Neural progenitor cell (in vitro differentiated cells): ENCODE measurements around the gene CCDC91. TPM values are rescaled to one million over a fixed set of nuclear protein-coding genes. Genes with fewer than 3 reads are reported as not detected.

Experiments
- DNase-seq: peaks from one replicate; pipeline ENCODE4 v3.0.0-alpha.2; 2016; ENCODE audit warnings: low spot score
- H2AFZ ChIP-seq: fragments of 200-600 bp; sonication (generic); replicated peaks from 2 replicates; pipeline ENCODE4 v1.6.1; 2016; ENCODE audit warnings: antibody characterized with exemption
- H3F3A ChIP-seq: fragments of 200-600 bp; sonication (generic); 2 replicates; pipeline ENCODE4 v1.6.1; 2016; ENCODE audit warnings: antibody characterized with exemption, low read depth
- H3K27ac ChIP-seq: fragments of 200-600 bp; sonication (generic); 2 replicates; pipeline ENCODE4 v1.5.1; 2016; ENCODE audit warnings: mild to moderate bottlenecking
- H3K27me3 ChIP-seq: fragments of 200-600 bp; sonication (generic); 2 replicates; pipeline ENCODE4 v1.6.1; 2016; ENCODE audit warnings: mild to moderate bottlenecking, moderate library complexity
- H3K36me3 ChIP-seq: fragments of 200-600 bp; sonication (generic); 2 replicates; pipeline ENCODE4 v1.5.1; 2016
- H3K4me1 ChIP-seq: fragments of 200-600 bp; sonication (generic); 2 replicates; pipeline ENCODE4 v1.6.1; 2016; ENCODE audit warnings: mixed run types
- H3K4me2 ChIP-seq: fragments of 200-600 bp; sonication (generic); 2 replicates; pipeline ENCODE4 v1.6.1; 2016
- H3K4me3 ChIP-seq: fragments of 200-600 bp; sonication (generic); 2 replicates; pipeline ENCODE4 v1.5.1; 2016
- H3K79me2 ChIP-seq: fragments of 200-600 bp; sonication (generic); 2 replicates; pipeline ENCODE4 v1.6.1; 2016; ENCODE audit warnings: low read depth
- H3K9ac ChIP-seq: fragments of 200-600 bp; sonication (generic); 2 replicates; pipeline ENCODE4 v1.6.1; 2016
- H3K9me3 ChIP-seq: fragments of 200-600 bp; sonication (generic); 2 replicates; pipeline ENCODE4 v1.5.1; 2016; ENCODE audit warnings: low read depth
- H4K20me1 ChIP-seq: fragments of 200-600 bp; sonication (generic); 2 replicates; pipeline ENCODE4 v1.6.1; 2016; ENCODE audit warnings: low read depth
- H3K27ac Mint-ChIP-seq: 3 replicates; pipeline ENCODE4 v1.8.0; 2021; ENCODE audit warnings: mixed read lengths
- H3K27me3 Mint-ChIP-seq: 2 replicates; pipeline ENCODE4 v1.8.0; 2022; ENCODE audit warnings: low read depth, mild to moderate bottlenecking, inconsistent platforms, moderate library complexity, mixed read lengths; ENCODE audit not compliant: insufficient read depth
- H3K36me3 Mint-ChIP-seq: 3 replicates; pipeline ENCODE4 v1.8.0; 2021; ENCODE audit warnings: mixed read lengths
- H3K4me1 Mint-ChIP-seq: 3 replicates; pipeline ENCODE4 v1.8.0; 2021; ENCODE audit warnings: mixed read lengths
- H3K4me3 Mint-ChIP-seq: 3 replicates; pipeline ENCODE4 v1.8.0; 2021; ENCODE audit warnings: mild to moderate bottlenecking, moderate library complexity, mixed read lengths
- H3K9me3 Mint-ChIP-seq: 3 replicates; pipeline ENCODE4 v1.8.0; 2020; ENCODE audit warnings: mixed read lengths
- CTCF ChIP-seq: fragments of 200-600 bp; sonication (generic); IDR thresholded peaks from 2 replicates; pipeline ENCODE4 v1.5.1; 2017; ENCODE audit warnings: antibody characterized with exemption, mild to moderate bottlenecking
- EZH2 ChIP-seq: fragments of 200-600 bp; sonication (generic); IDR thresholded peaks from 2 replicates; pipeline ENCODE4 v1.6.1; 2017; ENCODE audit warnings: antibody characterized with exemption, mild to moderate bottlenecking, moderate library complexity
- EZH2phosphoT487 ChIP-seq: fragments of 200-600 bp; sonication (generic); IDR thresholded peaks from 2 replicates; pipeline ENCODE4 v1.6.1; 2017; ENCODE audit warnings: antibody characterized with exemption
- total RNA-seq: library from RNA; depleted of rRNA; stranded (reverse); fragments of >200 nt; gene quantifications from 2 replicates; pipeline ENCODE4 v1.2.3, GENCODE V29; 2015; ENCODE audit warnings: low replicate concordance

The CCDC91 gene
- total RNA-seq, 1 donor from 2014 or later: 35.8 TPM

- Histone ChIP-seq H4K20me1 (no peaks in the 10 kb centered on the region), H3K27ac (no peak overlapping the region), H3K27me3 (no peaks in the 10 kb centered on the region), H3K9ac (no peak overlapping the region), H3K4me2 (no peak overlapping the region), H3K9me3 (no peaks in the 10 kb centered on the region), H3F3A (no peaks in the 10 kb centered on the region), H3K4me1 (no peaks in the 10 kb centered on the region), H3K79me2 (no peaks in the 10 kb centered on the region), H3K36me3 (no peaks in the 10 kb centered on the region), H2AFZ (no peak overlapping the region), H3K4me3 (no peak overlapping the region)
- Mint-ChIP-seq H3K4me3 (no peak overlapping the region), H3K36me3 (no peaks in the 10 kb centered on the region), H3K27ac (no peak overlapping the region), H3K27me3 (no peaks in the 10 kb centered on the region), H3K9me3 (no peaks in the 10 kb centered on the region), H3K4me1 (no peaks in the 10 kb centered on the region)
- TF ChIP-seq CTCF (no peak), EZH2 (no peak), EZH2phosphoT487 (no peak)
- DNase-seq: no peak
Measured at GRCh38 chr12:28413460-28414109, 223.3 kb downstream of the CCDC91 start.

DNA sequence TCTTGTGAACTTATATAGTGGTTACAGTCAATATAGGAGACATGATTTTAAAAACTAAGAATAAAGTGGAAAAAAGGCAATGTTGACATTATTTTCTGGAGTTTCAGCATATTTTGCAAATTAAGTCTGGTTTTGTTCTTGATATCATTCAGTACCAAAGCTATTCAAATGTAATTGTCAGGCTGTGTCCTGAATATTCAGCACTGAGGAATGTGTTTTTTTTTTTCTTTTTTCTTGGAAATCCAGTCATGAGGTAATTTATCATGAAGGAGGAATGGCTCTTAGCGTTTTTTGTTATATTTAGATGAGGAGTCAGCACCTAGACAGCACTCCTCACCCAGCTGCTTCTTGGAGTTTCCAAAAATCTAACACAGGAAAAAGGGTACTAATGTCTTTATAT, 225.5 kb downstream of the CCDC91 start:
- Mint-ChIP-seq H3K4me3 (no peak overlapping the region), H3K9me3 (no peaks in the 10 kb centered on the region), H3K36me3 (no peaks in the 10 kb centered on the region), H3K27me3 (no peaks in the 10 kb centered on the region), H3K27ac (no peak overlapping the region), H3K4me1 (no peaks in the 10 kb centered on the region)
- H3K36me3 ChIP-seq: no peaks in the 10 kb centered on the region
- no peak overlapping the region for H3K27ac ChIP-seq
- H3K4me2 ChIP-seq: no peak overlapping the region
- DNase-seq: no peak
- H3K9ac ChIP-seq: no peak overlapping the region
- H3K9me3 ChIP-seq: no peaks in the 10 kb centered on the region
- TF ChIP-seq EZH2 (no peak), CTCF (no peak), EZH2phosphoT487 (no peak)
- H2AFZ ChIP-seq: no peak overlapping the region
- no peaks in the 10 kb centered on the region for H3F3A ChIP-seq
- H4K20me1 ChIP-seq: no peaks in the 10 kb centered on the region
- no peaks in the 10 kb centered on the region for H3K4me1 ChIP-seq
- H3K4me3 ChIP-seq: no peak overlapping the region
- no peaks in the 10 kb centered on the region for H3K27me3 ChIP-seq
- no peaks in the 10 kb centered on the region for H3K79me2 ChIP-seq

DNA sequence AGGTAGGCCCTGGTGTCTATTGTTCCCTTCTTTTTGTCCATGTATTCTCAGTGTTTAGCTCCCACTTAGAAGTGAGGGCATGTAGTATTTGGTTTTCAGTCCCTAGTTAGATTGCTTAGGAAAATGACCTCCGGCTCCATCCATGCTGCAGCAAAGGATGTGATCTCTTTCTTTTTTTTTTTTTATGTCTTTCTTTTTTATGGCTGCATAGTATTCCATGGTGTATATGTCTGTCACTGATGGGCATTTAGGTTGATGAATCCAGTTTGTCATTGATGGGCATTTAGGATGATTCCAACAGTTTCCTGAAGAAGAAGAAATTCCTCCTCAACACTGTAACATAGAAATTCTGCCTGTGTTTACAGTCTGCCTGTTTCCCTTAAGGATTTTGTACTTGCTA, 231.1 kb downstream of the CCDC91 start:
- TF ChIP-seq EZH2phosphoT487 (no peak), CTCF (no peak), EZH2 (no peak)
- H3K27me3 Mint-ChIP-seq: no peaks in the 10 kb centered on the region
- H3K4me3 Mint-ChIP-seq: no peak overlapping the region
- no peak overlapping the region for H3K27ac Mint-ChIP-seq
- no peaks in the 10 kb centered on the region for H3K36me3 ChIP-seq
- H3K9me3 Mint-ChIP-seq: no peaks in the 10 kb centered on the region
- H3K4me2 ChIP-seq: no peak overlapping the region
- no peaks in the 10 kb centered on the region for H3K36me3 Mint-ChIP-seq
- no peak for DNase-seq
- no peak overlapping the region for H3K27ac ChIP-seq
- H3K4me3 ChIP-seq: no peak overlapping the region
- no peaks in the 10 kb centered on the region for H3K79me2 ChIP-seq
- H3K4me1 Mint-ChIP-seq: no peaks in the 10 kb centered on the region
- H3K27me3 ChIP-seq: no peaks in the 10 kb centered on the region
- H3F3A ChIP-seq: no peaks in the 10 kb centered on the region
- no peaks in the 10 kb centered on the region for H3K9me3 ChIP-seq
- H3K9ac ChIP-seq: no peak overlapping the region
- H2AFZ ChIP-seq: no peak overlapping the region
- no peaks in the 10 kb centered on the region for H3K4me1 ChIP-seq
- no peaks in the 10 kb centered on the region for H4K20me1 ChIP-seq
